ENCODE measurements around the gene TCTA.

DNA sequence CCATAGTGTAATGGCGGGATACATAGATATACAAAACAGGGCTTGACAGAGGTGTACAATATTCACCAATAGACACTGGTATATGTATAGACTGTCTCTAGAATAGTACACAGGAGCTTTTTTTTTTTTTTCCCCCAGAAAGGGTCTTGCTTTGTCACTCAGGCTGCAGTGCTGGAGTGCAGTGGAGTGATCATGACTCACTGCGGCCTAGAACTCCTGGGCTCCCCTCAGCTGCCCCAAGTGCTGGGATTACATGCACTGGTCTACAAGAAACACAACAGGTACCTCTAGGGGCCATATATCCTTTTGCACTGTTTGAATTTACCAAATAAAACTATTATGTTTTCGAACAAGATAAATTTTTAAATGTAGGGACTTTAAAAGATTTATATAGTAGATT is 12.8 kb upstream of the TCTA start:
- no peak for TF ChIP-seq POLR2A (IDR thresholded peaks at IDR 0.05)
- TF ChIP-seq, protein P1, sequence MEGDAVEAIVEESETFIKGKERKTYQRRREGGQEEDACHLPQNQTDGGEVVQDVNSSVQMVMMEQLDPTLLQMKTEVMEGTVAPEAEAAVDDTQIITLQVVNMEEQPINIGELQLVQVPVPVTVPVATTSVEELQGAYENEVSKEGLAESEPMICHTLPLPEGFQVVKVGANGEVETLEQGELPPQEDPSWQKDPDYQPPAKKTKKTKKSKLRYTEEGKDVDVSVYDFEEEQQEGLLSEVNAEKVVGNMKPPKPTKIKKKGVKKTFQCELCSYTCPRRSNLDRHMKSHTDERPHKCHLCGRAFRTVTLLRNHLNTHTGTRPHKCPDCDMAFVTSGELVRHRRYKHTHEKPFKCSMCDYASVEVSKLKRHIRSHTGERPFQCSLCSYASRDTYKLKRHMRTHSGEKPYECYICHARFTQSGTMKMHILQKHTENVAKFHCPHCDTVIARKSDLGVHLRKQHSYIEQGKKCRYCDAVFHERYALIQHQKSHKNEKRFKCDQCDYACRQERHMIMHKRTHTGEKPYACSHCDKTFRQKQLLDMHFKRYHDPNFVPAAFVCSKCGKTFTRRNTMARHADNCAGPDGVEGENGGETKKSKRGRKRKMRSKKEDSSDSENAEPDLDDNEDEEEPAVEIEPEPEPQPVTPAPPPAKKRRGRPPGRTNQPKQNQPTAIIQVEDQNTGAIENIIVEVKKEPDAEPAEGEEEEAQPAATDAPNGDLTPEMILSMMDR (IDR thresholded peaks at IDR 0.05 in 4 of 5, conservative IDR thresholded peaks at IDR 0.05 in 1 of 5): no peak

All from gastrocnemius medialis (tissue), 4 donors.